Stomach (tissue), 9 donors: ENCODE data around the gene KCNAB2. TPM values are rescaled to one million over a fixed set of nuclear protein-coding genes. Genes with fewer than 3 reads are reported as not detected.

Source experiments
- DNase-seq, 2 donors: peaks; one replicate each; pipeline versions ENCODE4 v3.0.0 to v3.0.0-alpha.2; 2013 to 2019
- H3K27ac ChIP-seq, 5 donors: fragments of 200-600 bp in 4 of 5; sonication (generic) in 4 of 5; one replicate each; pipeline ENCODE4 v1.5.1; 2013 to 2019; ENCODE audit warnings: mild to moderate bottlenecking in 1 of 5, moderate library complexity in 1 of 5
- H3K27me3 ChIP-seq, 3 donors: fragments of 200-600 bp; sonication (generic); one replicate each; pipeline ENCODE4 v1.5.1; 2017 to 2019; ENCODE audit warnings: mixed run types in 1 of 3
- H3K36me3 ChIP-seq, 4 donors: fragments of 200-600 bp; sonication (generic); 1 replicate in 3 of 4; 2 replicates in 1 of 4; pipeline ENCODE4 v1.5.1; 2016 to 2019
- H3K4me1 ChIP-seq, 4 donors: fragments of 200-600 bp; sonication (generic); one replicate each; pipeline ENCODE4 v1.5.1; 2016 to 2019
- H3K4me3 ChIP-seq, 4 donors: fragments of 200-600 bp; sonication (generic) in 3 of 4; one replicate each; pipeline ENCODE4 v1.5.1; 2016 to 2019; ENCODE audit warnings: mild to moderate bottlenecking in 1 of 4
- H3K9me3 ChIP-seq, 4 donors: fragments of 200-600 bp; sonication (generic); one replicate each; pipeline ENCODE4 v1.5.1; 2016 to 2019
- EP300 ChIP-seq: sonication (generic); formaldehyde crosslinking; IDR thresholded peaks from one replicate; pipeline ENCODE4 v1.6.1; 2017; ENCODE audit warnings: antibody characterized with exemption
- POLR2A ChIP-seq, 4 donors: fragments of 450-650 bp; IDR thresholded peaks; one replicate each; pipeline ENCODE4 v1.6.1; 2016; ENCODE audit warnings: antibody characterized with exemption in 4 of 4, control low read depth in 2 of 4, mild to moderate bottlenecking in 1 of 4, moderate library complexity in 1 of 4
- POLR2AphosphoS5 ChIP-seq, 3 donors: sonication (generic); formaldehyde crosslinking; IDR thresholded peaks; one replicate each; pipeline ENCODE4 v1.6.1; 2016; ENCODE audit warnings: antibody characterized with exemption in 3 of 3
- WGBS, 5 donors: extraction: QIAGEN DNeasy Blood & Tissue Kit in 3 of 5; methylation state at CpG; one replicate each; pipeline versions ENCODE4 v1.1.5 to v1.1.7; 2013 to 2018; 5-methylcytosine and 5-hydroxymethylcytosine counted together
- intact Hi-C: fragments of 100-400 bp; cut with DNase I; formaldehyde crosslinking; loops from one replicate; pipeline ENCODE4 v1.15.1; 2023; ENCODE audit warnings: low total_unique reads
- polyA plus RNA-seq, 3 donors: library from polyadenylated mRNA; stranded (reverse); fragments of 200-250 nt; gene quantifications; one replicate each; pipeline ENCODE4 v1.2.3, GENCODE V29; 2013
- total RNA-seq, 5 donors: library from RNA; depleted of rRNA; stranded (reverse); fragments of >200 nt; gene quantifications; one replicate each; pipeline versions ENCODE4 v1.1.0 to v1.2.3, GENCODE V29; 2014 to 2016
- TF ChIP-seq, protein P1 (sequence below), 7 experiments: fragments of 450-650 bp in 4 of 7; fragments of 200-600 bp in 3 of 7; sonication (generic) in 3 of 7; IDR thresholded peaks; one replicate each; pipeline ENCODE4 v1.5.1; 2016 to 2019; ENCODE audit warnings: antibody characterized with exemption in 7 of 7, control low read depth in 2 of 7, mild to moderate bottlenecking in 1 of 7
- donor health status: healthy with polysubstance abuse.
- donor health status: Bipolar disorder and iron deficiency.
- donor health status: healthy.

KCNAB2 gene
- total and polyA plus RNA-seq, 8 donors: 0.29 to 39.1 (median 3.3) TPM

DNA sequence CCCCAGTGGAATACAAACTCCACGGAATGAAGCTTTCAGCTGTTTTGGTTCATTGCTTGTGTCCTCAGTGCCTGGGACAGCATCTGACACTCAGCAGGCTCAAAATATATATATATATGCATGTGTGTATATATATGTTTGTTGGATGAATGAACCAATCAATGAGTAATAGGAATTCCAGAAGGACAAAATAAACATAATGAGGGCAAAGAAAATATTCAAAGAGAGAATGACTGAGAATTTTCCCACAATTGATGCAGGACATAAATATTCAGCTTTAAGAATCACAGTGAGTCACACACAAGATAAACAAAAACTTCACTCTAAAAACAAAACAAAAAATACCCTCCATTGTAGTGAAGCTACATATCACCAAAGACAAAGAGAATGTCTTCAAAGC is 70.4 kb downstream of the KCNAB2 start:
- H3K27ac ChIP-seq: no peak overlapping the region
- H3K4me1 ChIP-seq: no peaks in the 10 kb centered on the region
- H3K36me3 ChIP-seq: no peaks in the 10 kb centered on the region
- no peak overlapping the region for H3K4me3 ChIP-seq
- intact Hi-C loops: no loop called here
- TF ChIP-seq POLR2A (IDR thresholded peaks at IDR 0.05) (no peak), EP300 (no peak), POLR2AphosphoS5 (IDR thresholded peaks at IDR 0.05) (no peak)
- TF ChIP-seq, protein P1, sequence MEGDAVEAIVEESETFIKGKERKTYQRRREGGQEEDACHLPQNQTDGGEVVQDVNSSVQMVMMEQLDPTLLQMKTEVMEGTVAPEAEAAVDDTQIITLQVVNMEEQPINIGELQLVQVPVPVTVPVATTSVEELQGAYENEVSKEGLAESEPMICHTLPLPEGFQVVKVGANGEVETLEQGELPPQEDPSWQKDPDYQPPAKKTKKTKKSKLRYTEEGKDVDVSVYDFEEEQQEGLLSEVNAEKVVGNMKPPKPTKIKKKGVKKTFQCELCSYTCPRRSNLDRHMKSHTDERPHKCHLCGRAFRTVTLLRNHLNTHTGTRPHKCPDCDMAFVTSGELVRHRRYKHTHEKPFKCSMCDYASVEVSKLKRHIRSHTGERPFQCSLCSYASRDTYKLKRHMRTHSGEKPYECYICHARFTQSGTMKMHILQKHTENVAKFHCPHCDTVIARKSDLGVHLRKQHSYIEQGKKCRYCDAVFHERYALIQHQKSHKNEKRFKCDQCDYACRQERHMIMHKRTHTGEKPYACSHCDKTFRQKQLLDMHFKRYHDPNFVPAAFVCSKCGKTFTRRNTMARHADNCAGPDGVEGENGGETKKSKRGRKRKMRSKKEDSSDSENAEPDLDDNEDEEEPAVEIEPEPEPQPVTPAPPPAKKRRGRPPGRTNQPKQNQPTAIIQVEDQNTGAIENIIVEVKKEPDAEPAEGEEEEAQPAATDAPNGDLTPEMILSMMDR (IDR thresholded peaks at IDR 0.05): no peak
- peaks cover 0 to 12% (median 4%) of the 10 kb centered on the region in 4 donors for H3K9me3 ChIP-seq
- no peak for DNase-seq
- H3K27me3 ChIP-seq: no peaks in the 10 kb centered on the region
- 54 to 86% (median 66%) methylated on average over 1 of the region's 1 CpG for WGBS, 5 donors

DNA sequence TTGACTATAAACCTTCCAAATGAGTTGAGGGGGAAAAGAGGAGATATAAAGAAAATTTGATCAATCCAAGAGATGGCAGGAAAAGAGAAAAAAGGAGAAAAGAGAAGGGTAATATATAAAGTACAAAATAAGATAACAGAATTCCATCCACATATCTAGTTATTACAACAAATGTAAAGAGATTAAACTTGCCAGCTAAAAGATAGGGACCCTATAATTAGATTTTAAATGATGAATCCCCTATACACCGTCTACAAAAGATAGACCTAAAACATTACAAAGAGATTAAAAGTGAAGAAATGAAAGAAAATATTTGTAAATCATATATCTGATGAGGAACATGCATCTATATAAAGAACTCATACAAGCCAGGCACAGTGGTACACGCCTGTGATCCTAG is 71.4 kb downstream of the KCNAB2 start:
- Histone ChIP-seq H3K9me3 (peaks cover 0 to 12% (median 4%) of the 10 kb centered on the region in 4 donors), H3K4me3 (no peak overlapping the region), H3K4me1 (no peaks in the 10 kb centered on the region), H3K36me3 (no peaks in the 10 kb centered on the region), H3K27me3 (no peaks in the 10 kb centered on the region), H3K27ac (no peak overlapping the region)
- WGBS, 5 donors: 71 to 94% (median 88%) methylated on average over 2 of the region's 2 CpGs
- no peak for DNase-seq
- intact Hi-C loops: no loop called here
- TF ChIP-seq, protein P1 (IDR thresholded peaks at IDR 0.05): no peak
- no peak for TF ChIP-seq EP300
- no peak for TF ChIP-seq POLR2AphosphoS5 (IDR thresholded peaks at IDR 0.05)

DNA sequence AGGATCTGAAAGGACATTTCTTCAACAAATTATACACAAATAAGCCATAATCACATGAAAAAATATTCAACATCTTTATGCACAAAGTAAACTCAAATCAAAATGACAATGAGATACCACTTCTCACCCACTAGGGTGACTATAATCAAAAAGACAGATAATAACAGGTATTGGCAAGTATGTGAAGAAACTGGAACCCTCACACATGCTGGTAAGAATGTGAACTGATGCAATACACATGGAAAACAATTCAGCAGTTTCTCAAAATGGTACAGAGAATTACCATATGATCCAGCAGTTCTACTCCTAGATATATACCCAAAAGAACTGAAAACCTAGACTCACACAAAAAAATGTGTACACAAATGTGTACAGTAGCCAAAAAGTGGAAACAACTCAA is 71.9 kb downstream of the KCNAB2 start:
- H3K27me3 ChIP-seq: no peaks in the 10 kb centered on the region
- H3K9me3 ChIP-seq: peaks cover 0 to 12% (median 4%) of the 10 kb centered on the region in 4 donors
- H3K4me1 ChIP-seq: no peaks in the 10 kb centered on the region
- TF ChIP-seq POLR2A (IDR thresholded peaks at IDR 0.05) (no peak), EP300 (no peak), POLR2AphosphoS5 (IDR thresholded peaks at IDR 0.05) (no peak)
- TF ChIP-seq, protein P1 (IDR thresholded peaks at IDR 0.05): no peak
- intact Hi-C loops: no loop called here
- no peaks in the 10 kb centered on the region for H3K36me3 ChIP-seq
- no peak for DNase-seq
- no peak overlapping the region for H3K4me3 ChIP-seq
- H3K27ac ChIP-seq: no peak overlapping the region

DNA sequence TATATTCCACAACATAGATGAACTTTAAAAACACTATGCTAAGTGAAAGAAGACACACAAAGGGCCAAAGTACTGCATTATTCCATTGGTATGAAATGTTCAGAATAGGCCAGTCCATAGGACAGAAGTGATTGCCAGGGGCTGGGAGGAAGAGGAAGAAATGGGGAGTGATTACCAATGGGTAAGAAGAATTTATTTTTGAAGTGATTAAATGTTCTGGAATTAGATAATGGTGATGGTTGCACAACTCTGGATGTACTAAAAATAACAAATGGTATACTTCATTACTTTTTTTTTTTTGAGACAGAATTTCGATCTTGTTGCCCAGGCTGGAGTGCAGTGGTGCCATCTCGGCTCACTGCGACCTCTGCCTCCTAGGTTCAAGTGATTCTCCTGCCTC is 72.7 kb downstream of the KCNAB2 start:
- Histone ChIP-seq H3K4me1 (no peaks in the 10 kb centered on the region), H3K4me3 (no peak overlapping the region), H3K9me3 (peaks cover 0 to 12% (median 4%) of the 10 kb centered on the region in 4 donors), H3K27me3 (no peaks in the 10 kb centered on the region), H3K36me3 (no peaks in the 10 kb centered on the region), H3K27ac (no peak overlapping the region)
- DNase-seq: no peak
- intact Hi-C loops: no loop called here
- 72 to 89% (median 85%) methylated on average over 3 of the region's 3 CpGs for WGBS, 5 donors
- TF ChIP-seq EP300: no peak
- TF ChIP-seq POLR2AphosphoS5 (IDR thresholded peaks at IDR 0.05): no peak
- no peak for TF ChIP-seq POLR2A (IDR thresholded peaks at IDR 0.05)
- TF ChIP-seq, protein P1 (IDR thresholded peaks at IDR 0.05): no peak
